GM12873 (cell line): ENCODE measurements around the gene NUP88.

ENCODE experiments used
- TF ChIP-seq, protein P1 (sequence below): IDR thresholded peaks from 2 replicates; pipeline ENCODE4 v1.5.1; 2012; ENCODE audit warnings: low read depth, mild to moderate bottlenecking, moderate library complexity, low read length, control low read depth; ENCODE audit not compliant: insufficient read depth; ENCODE audit errors: missing control alignments

NUP88 gene

DNA sequence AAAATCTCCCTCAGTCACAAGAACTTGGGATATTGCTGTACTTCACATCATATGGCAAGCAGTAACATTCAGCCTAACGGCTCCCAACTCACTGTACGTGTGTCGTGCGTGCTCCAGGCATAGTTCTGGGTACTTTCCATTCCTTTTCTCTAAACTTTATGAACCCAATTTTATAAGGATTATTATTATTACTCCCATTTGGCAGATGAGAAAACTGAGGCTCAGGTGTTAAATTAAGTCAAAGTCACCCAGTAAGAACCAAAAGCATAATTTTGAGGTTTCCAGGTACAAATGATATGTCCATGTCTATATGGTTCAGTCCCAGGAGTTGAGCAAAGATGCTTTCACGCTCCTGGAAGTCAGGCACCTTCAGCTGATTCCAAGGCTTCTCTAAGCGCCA is 24.3 kb upstream of the NUP88 start:
- TF ChIP-seq, protein P1, sequence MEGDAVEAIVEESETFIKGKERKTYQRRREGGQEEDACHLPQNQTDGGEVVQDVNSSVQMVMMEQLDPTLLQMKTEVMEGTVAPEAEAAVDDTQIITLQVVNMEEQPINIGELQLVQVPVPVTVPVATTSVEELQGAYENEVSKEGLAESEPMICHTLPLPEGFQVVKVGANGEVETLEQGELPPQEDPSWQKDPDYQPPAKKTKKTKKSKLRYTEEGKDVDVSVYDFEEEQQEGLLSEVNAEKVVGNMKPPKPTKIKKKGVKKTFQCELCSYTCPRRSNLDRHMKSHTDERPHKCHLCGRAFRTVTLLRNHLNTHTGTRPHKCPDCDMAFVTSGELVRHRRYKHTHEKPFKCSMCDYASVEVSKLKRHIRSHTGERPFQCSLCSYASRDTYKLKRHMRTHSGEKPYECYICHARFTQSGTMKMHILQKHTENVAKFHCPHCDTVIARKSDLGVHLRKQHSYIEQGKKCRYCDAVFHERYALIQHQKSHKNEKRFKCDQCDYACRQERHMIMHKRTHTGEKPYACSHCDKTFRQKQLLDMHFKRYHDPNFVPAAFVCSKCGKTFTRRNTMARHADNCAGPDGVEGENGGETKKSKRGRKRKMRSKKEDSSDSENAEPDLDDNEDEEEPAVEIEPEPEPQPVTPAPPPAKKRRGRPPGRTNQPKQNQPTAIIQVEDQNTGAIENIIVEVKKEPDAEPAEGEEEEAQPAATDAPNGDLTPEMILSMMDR: no peak

DNA sequence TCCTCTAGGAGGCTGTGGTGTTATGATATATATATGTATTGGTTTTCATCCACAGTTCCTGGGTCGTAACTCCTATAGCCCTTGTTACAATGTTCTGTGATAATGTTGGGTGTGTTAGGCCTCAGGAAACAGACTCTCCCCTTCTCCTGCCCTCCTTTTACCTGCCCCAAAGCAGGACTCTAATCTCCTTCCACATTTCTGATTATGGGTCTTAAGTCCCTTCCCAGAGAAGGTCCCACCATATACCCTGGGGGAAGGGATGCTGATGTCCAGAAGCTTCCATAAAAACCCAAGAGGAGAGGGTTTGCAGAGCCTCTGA is 19.9 kb upstream of the NUP88 start:
- TF ChIP-seq, protein P1: no peak

DNA sequence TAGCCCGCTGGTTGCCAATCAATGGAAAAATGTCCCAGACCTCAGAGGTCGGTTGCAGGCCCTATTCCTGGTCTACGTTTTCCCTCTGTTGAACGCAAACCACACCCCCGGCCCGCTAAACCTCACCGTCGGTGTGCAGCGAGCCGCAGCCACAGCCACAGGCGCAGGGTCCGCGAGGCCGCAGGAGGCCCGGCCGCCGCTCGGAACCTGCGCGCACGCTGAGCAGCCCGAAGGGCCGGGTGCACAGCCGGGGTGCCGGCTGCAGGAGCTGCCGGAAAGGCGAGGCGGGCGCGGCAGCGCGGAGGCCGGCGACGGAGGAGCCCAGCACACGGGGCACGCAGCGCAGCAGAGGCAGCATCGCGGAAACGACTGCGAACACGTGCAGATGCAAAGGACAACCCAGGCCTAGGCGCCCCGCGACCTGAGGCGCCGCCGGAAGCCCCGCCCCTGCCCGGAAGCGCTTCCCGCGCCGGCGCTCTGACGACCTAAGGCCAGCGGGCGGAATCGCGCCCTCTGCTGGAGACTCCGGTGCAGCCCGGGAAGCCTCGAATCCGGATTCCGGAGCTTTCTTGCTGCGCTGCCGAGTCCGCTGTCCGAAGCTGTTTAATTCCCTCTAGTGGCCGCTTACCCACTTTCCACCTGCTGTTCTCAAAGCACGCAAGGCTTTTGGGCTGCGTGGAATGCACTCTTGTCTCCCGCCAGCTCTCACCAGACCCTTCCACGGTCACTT is 19.4 kb upstream of the NUP88 start, which contains the start of gene C1QBP:
TSS of gene C1QBP (minus strand) at position 440 of the 730 bp plus-strand sequence. CDS start at position 358, 82 bp downstream.
- TF ChIP-seq, protein P1: peak; percentile 95

DNA sequence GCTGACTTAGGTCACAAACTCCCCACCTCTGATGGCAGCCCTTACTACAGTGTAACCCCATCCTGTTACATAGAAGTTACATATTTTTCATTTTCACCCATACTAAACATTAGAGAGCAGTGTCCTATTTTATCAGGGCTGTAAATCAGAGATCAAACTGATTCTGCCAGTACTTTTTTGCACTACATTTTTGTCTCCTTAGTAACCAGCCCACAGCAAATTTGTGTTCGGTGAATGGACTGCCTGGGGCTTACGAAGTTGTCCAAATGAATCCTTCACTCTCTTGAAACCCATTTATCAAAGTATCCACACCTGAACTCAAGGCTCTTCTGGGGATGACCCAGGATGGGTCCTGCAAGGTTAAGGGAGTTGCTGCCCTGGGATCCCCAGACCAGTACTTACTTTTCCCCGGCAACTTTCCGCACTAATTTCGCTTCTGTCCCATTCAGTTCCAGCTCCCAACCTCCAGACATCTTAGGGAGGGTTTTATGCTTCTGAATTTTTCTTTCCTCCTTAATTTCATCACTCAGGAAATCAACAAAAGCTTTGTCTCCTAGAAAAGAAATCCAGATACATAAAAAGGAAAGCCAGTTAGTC is 18.4 kb upstream of the NUP88 start:
- TF ChIP-seq, protein P1: no peak

GRCh38 chr17:5434984-5435383 is 15.5 kb upstream of the NUP88 start:
- TF ChIP-seq, protein P1: no peak

DNA sequence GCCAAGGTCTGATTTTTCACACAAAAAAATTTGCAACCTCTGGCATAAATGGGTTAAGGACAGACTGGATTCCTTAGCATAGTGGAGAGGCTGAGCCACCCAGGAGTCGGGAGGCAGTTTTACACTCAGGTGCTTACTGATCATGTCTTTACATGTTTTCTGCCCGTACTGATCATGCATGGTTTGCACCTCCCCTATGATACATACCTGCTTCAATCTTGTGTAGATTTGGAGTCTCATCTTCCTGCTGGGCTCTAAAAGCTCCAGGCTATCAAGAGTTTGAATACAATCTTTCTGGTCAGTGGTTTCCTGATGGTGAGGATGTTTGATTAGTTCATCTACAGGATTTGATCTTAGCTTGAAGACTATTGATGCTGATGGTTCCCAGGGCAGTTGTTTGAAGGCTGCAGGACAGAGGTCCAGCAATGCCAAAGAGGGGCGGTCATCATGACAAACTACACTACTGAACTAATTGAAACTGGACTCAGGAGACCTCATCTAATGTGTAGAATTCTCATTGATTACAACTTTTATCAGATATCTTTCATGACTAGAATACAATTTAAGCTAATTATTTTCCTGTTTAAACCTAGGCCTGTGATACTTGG is 12.6 kb upstream of the NUP88 start:
- TF ChIP-seq, protein P1: no peak

DNA sequence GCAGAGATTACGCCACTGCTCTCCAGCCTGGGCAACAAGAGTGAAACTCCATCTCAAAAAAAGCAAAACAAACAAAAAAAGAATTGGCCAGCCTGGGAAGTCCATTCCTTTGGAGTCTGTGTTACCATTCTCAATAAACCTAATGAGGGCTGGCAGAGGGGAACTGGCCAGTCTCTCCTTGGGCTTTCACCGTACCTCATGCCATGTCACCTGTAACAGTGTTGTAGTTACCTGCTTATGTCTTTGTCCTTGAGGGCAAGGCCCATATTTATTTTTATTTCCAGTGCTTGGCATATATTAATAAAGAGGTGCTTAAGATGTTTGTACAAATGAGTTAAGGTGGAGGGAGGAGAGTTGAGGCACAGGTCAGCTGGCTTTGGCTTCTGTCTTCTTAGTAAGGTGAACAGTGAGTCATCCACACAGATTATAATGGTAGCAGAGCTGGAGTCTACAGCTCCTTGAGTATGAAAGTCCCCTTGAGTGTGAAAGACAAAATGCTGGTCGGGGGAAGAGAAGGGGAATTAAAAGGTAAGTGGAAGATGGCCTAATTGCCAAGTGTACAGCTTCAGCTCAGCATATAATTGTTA is 11.0 kb upstream of the NUP88 start:
- TF ChIP-seq, protein P1: no peak
